ENCODE data around the gene LYAR. TPM values are rescaled to one million over a fixed set of nuclear protein-coding genes. Genes with fewer than 3 reads are reported as not detected.

LYAR gene
- total RNA-seq, 4 donors from 2014 or later, result 13.7 to 21.3 (median 17.2) TPM

DNA sequence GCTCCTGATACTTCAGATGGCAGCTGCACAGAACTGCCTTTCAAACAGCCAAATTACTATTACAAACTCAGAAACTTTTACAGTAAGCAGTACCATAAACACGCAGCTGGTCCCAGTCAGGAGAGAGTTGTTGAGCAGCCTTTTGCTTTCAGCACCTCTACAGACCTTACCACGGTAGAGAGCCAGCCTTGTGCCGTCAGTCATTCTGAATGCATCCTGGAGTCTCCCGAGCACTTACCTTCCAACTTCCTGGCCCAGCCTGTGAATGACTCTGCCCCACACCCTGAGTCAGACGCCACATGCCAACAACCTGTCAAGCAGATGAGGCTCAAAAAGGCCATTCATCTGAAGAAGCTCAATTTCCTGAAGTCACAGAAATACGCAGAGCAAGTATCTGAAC lies 12.5 kb upstream of the LYAR start:
- 53 to 100% methylated on average over 1 to 4 of the region's 6 CpGs for WGBS, 2 donors (ENCODE audit: low coverage in 1 of 2)
- no peak for TF ChIP-seq POLR2A (IDR thresholded peaks at IDR 0.05)
- Histone ChIP-seq H3K4me3 (no peak overlapping the region), H3K27ac (no peak overlapping the region), H3K27me3 (no peaks in the 10 kb centered on the region), H3K9me3 (no peaks in the 10 kb centered on the region), H3K4me1 (no peaks in the 10 kb centered on the region), H3K36me3 (peaks cover 0 to 60% of the 10 kb centered on the region in 2 donors)
- ATAC-seq, result no peak

- Histone ChIP-seq H3K27ac (no peak overlapping the region), H3K4me3 (no peak overlapping the region), H3K27me3 (no peaks in the 10 kb centered on the region), H3K4me1 (no peaks in the 10 kb centered on the region), H3K9me3 (no peaks in the 10 kb centered on the region), H3K36me3 (peaks cover 0 to 56% of the 10 kb centered on the region in 2 donors)
- TF ChIP-seq, protein P1, sequence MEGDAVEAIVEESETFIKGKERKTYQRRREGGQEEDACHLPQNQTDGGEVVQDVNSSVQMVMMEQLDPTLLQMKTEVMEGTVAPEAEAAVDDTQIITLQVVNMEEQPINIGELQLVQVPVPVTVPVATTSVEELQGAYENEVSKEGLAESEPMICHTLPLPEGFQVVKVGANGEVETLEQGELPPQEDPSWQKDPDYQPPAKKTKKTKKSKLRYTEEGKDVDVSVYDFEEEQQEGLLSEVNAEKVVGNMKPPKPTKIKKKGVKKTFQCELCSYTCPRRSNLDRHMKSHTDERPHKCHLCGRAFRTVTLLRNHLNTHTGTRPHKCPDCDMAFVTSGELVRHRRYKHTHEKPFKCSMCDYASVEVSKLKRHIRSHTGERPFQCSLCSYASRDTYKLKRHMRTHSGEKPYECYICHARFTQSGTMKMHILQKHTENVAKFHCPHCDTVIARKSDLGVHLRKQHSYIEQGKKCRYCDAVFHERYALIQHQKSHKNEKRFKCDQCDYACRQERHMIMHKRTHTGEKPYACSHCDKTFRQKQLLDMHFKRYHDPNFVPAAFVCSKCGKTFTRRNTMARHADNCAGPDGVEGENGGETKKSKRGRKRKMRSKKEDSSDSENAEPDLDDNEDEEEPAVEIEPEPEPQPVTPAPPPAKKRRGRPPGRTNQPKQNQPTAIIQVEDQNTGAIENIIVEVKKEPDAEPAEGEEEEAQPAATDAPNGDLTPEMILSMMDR (IDR thresholded peaks at IDR 0.05), result no peak
- TF ChIP-seq POLR2AphosphoS5 (IDR thresholded peaks at IDR 0.05) (no peak), EP300 (IDR thresholded peaks at IDR 0.05) (no peak), POLR2A (IDR thresholded peaks at IDR 0.05) (no peak)
- no peak for ATAC-seq
- WGBS, 2 donors (ENCODE audit: low coverage in 1 of 2), result 87% methylated on average over 5 of the region's 5 CpGs; no CpG with 5 or more reads in 1 of the 2 donors
Measured at GRCh38 chr4:4302001-4302400, 12.0 kb upstream of the LYAR start.

DNA sequence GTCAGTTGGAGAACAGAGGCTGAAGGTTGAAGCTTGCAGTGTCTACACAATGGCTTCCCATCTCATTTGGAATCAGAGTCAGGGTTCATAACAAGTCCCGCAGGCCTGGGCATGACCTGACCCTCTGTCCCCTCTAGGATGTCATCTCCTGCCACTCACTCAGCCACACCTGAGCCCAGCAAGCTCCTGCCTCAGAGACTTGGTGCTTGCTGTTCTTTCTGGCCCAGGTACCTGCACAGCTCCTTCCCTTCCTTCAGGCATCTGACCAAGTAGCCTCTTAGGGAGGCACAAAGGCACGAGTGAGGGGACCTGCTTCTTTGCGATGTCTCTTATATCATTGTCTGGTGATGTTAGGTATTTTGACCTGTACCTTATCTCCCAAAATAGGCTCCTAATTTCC lies 9.1 kb upstream of the LYAR start:
- no peak for TF ChIP-seq POLR2A (IDR thresholded peaks at IDR 0.05)
- H3K4me1 ChIP-seq, result no peaks in the 10 kb centered on the region

GRCh38 chr4:4296283-4296846 lies 6.4 kb upstream of the LYAR start:
- Histone ChIP-seq H3K27me3 (no peaks in the 10 kb centered on the region), H3K4me1 (peaks cover 0 to 18% (median 2%) of the 10 kb centered on the region in 3 donors), H3K4me3 (no peak overlapping the region), H3K36me3 (peaks cover 0 to 29% of the 10 kb centered on the region in 2 donors), H3K27ac (no peak overlapping the region), H3K9me3 (no peaks in the 10 kb centered on the region)
- TF ChIP-seq EP300 (IDR thresholded peaks at IDR 0.05), result no peak
- TF ChIP-seq POLR2AphosphoS5 (IDR thresholded peaks at IDR 0.05), result no peak
- TF ChIP-seq, protein P1 (IDR thresholded peaks at IDR 0.05), result no peak
- no peak for TF ChIP-seq POLR2A (IDR thresholded peaks at IDR 0.05)
- ATAC-seq, result no peak
- WGBS, 2 donors (ENCODE audit: low coverage in 1 of 2), result 83 to 95% methylated on average over 2 to 5 of the region's 5 CpGs

More for the DNA sequence above, 9.1 kb upstream of the LYAR start:
- 95 to 100% methylated on average over 1 to 2 of the region's 3 CpGs for WGBS, 2 donors (ENCODE audit: low coverage in 1 of 2)
- Histone ChIP-seq H3K27me3 (no peaks in the 10 kb centered on the region), H3K4me3 (no peak overlapping the region), H3K27ac (no peak overlapping the region), H3K36me3 (peaks cover 0 to 38% of the 10 kb centered on the region in 2 donors), H3K9me3 (no peaks in the 10 kb centered on the region)
- ATAC-seq, result no peak

GRCh38 chr4:4293279-4293678 lies 3.3 kb upstream of the LYAR start:
- Histone ChIP-seq H3K4me3 (no peak overlapping the region), H3K27ac (no peak overlapping the region), H3K9me3 (no peaks in the 10 kb centered on the region), H3K27me3 (no peaks in the 10 kb centered on the region), H3K36me3 (peaks cover 0 to 8% of the 10 kb centered on the region in 2 donors), H3K4me1 (peaks cover 2 to 40% (median 18%) of the 10 kb centered on the region in 3 donors)
- no peak for ATAC-seq
- 87 to 100% methylated on average over 2 to 3 of the region's 3 CpGs for WGBS, 2 donors (ENCODE audit: low coverage in 1 of 2)
- TF ChIP-seq EP300 (IDR thresholded peaks at IDR 0.05), result no peak

GRCh38 chr4:4289597-4289940 lies 385 bp downstream of the LYAR start:
- H3K27ac ChIP-seq, result peak overlapping the region in 3 of 4 donors; percentile 84 to 89 (median 85)
- H3K27me3 ChIP-seq, result no peaks in the 10 kb centered on the region
- peak overlapping the region; percentile 57 to 98 for H3K4me3 ChIP-seq
- no peak for TF ChIP-seq POLR2A (IDR thresholded peaks at IDR 0.05)
- peaks cover 2 to 40% (median 18%) of the 10 kb centered on the region in 3 donors for H3K4me1 ChIP-seq
- H3K9me3 ChIP-seq, result no peaks in the 10 kb centered on the region
- ATAC-seq, result peak; percentile 11
- WGBS, 2 donors (ENCODE audit: low coverage in 1 of 2), result 0% methylated on average over 2 to 8 of the region's 10 CpGs
- H3K36me3 ChIP-seq, result peaks cover 0 to 27% of the 10 kb centered on the region in 2 donors

GRCh38 chr4:4289055-4289454 lies 899 bp downstream of the LYAR start:
- Histone ChIP-seq H3K9me3 (no peaks in the 10 kb centered on the region), H3K27ac (peak overlapping the region in 1 of 4 donors; percentile 85), H3K36me3 (peaks cover 0 to 33% of the 10 kb centered on the region in 2 donors), H3K4me1 (peaks cover 2 to 40% (median 18%) of the 10 kb centered on the region in 3 donors), H3K4me3 (peak overlapping the region; percentile 57 to 98), H3K27me3 (no peaks in the 10 kb centered on the region)
- ATAC-seq, result no peak
- TF ChIP-seq POLR2AphosphoS5 (IDR thresholded peaks at IDR 0.05), result no peak
- TF ChIP-seq EP300 (IDR thresholded peaks at IDR 0.05), result no peak
- TF ChIP-seq POLR2A (IDR thresholded peaks at IDR 0.05), result no peak
- TF ChIP-seq, protein P1 (IDR thresholded peaks at IDR 0.05), result no peak
- WGBS, 2 donors (ENCODE audit: low coverage in 1 of 2), result 10 to 34% methylated on average over 2 to 3 of the region's 3 CpGs
